ENCODE results near the gene MRPL21. TPM values are rescaled to one million over a fixed set of nuclear protein-coding genes. Genes with fewer than 3 reads are reported as not detected.

Gene MRPL21
- total RNA-seq, 2 donors from 2014 or later, result 41.1 to 76.9 TPM

DNA sequence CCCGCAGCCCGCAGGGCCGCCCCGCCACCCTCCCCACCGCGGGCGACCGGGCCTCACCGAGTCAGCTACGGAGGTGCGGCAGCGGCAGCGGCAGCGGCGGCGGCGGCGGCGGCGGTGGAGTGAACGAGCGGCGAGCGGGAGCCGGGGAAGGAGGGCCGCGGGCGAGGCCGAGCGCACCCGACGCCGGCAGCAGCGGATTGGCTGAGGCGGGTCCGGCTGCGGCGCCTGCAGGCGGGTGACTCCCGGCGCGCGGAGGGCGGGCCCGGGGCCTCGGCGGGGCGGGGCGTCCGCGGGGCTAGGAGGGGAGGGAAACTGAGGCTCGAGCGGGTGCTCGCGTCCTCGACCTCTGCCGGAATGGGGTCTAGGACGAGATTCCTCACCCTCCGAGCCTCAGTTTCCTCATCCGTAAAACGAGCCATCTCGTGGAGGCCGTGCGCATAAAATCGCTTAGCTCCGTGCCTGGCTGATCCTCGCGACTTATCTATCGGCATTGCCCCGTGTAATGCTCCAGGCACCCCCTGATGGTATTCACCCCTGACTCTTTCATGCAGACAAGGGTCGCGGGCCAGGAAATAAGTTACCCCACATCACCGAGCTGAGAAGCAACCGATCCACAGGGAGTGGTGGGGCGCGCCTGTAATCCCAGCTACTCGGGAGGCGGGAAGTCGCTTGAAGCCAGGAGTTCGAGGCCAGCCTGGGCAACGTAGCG, 61.8 kb downstream of the MRPL21 start, which contains the start of gene CPT1A:
CPT1A (minus strand) TSS at position 199 of the 709 bp plus-strand sequence. CDS start 26,442 bp downstream, outside the sequence.
- intact Hi-C loops (cut with DNase I), result no loop called here
- Histone ChIP-seq H3K9me3 (no peaks in the 10 kb centered on the region), H3K27me3 (replicated peaks; ENCODE audit: insufficient read depth) (no peaks in the 10 kb centered on the region), H3K4me3 (peak within 1 kb of the TSS; percentile 51 to 74), H3K27ac (peak within 1 kb of the TSS; percentile 86 to 89), H3K4me1 (replicated peaks) (peaks cover 11% of the 10 kb centered on the region), H3K36me3 (no peaks in the 10 kb centered on the region)
- 5% methylated on average over 74 of the region's 82 CpGs for WGBS
- DNase-seq (ENCODE audit: low spot score), result peak; percentile 78
- TF ChIP-seq POLR2A (IDR thresholded peaks at IDR 0.05) (peak; percentile 67), POLR2AphosphoS5 (IDR thresholded peaks at IDR 0.05) (no peak)
- TF ChIP-seq, protein P1, sequence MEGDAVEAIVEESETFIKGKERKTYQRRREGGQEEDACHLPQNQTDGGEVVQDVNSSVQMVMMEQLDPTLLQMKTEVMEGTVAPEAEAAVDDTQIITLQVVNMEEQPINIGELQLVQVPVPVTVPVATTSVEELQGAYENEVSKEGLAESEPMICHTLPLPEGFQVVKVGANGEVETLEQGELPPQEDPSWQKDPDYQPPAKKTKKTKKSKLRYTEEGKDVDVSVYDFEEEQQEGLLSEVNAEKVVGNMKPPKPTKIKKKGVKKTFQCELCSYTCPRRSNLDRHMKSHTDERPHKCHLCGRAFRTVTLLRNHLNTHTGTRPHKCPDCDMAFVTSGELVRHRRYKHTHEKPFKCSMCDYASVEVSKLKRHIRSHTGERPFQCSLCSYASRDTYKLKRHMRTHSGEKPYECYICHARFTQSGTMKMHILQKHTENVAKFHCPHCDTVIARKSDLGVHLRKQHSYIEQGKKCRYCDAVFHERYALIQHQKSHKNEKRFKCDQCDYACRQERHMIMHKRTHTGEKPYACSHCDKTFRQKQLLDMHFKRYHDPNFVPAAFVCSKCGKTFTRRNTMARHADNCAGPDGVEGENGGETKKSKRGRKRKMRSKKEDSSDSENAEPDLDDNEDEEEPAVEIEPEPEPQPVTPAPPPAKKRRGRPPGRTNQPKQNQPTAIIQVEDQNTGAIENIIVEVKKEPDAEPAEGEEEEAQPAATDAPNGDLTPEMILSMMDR (IDR thresholded peaks at IDR 0.05), result no peak

Other genes starting within 250 kb of the MRPL21 start
- 1 to 10 TPM; 1.1 to 4.8 TPM for gene GAL, start 219.3 kb downstream of the MRPL21 start, total RNA-seq
- gene TESMIN, start 152.3 kb downstream of the MRPL21 start, total RNA-seq, result 10 to 100 TPM; 20.6 to 24.5 TPM
- gene CPT1A, start 61.9 kb downstream of the MRPL21 start, total RNA-seq, result 10 to 100 TPM; 33.3 to 55.2 TPM
- gene IGHMBP2, start 59 bp upstream of the MRPL21 start, total RNA-seq, result 10 to 100 TPM; 17.3 to 34.0 TPM
- gene MRGPRD, start 77.2 kb upstream of the MRPL21 start, total RNA-seq, result not detected
- gene MRGPRF, start 109.4 kb upstream of the MRPL21 start, total RNA-seq, result 10 to 100 TPM; 20.0 to 53.3 TPM
- gene TPCN2, start 145.1 kb upstream of the MRPL21 start, total RNA-seq, result 10 to 100 TPM; 17.6 to 31.0 TPM

Data from prostate gland (tissue), 2 donors.